Stimulated activated CD4-positive, alpha-beta T cell treated with anti-CD3 and anti-CD28 coated beads, Interleukin-12 subunit alpha, Interleukin-12 subunit beta, amount 100 ng/mL, for 24 hours (primary cell): Measurements from ENCODE around the gene EPM2A.

Experiments
- DNase-seq, 2 experiments: peaks; one replicate each; pipeline ENCODE4 v3.0.0-alpha.2; 2020; ENCODE audit warnings: low read depth in 2 of 2

EPM2A gene

GRCh38 chr6:145603424-145603833 lies 131.9 kb downstream of the EPM2A start:
- no peak for DNase-seq

GRCh38 chr6:145602726-145603326 lies 132.5 kb downstream of the EPM2A start:
- no peak for DNase-seq

- no peak for DNase-seq
Observed at GRCh38 chr6:145601397-145601796, 133.9 kb downstream of the EPM2A start.

- no peak for DNase-seq
Observed at GRCh38 chr6:145600299-145600698, 135.0 kb downstream of the EPM2A start.

- no peak for DNase-seq
Observed at GRCh38 chr6:145588981-145589380, 146.3 kb downstream of the EPM2A start.

- no peak for DNase-seq
Observed at GRCh38 chr6:145587334-145587733, 148.0 kb downstream of the EPM2A start.

- DNase-seq = no peak
Observed at GRCh38 chr6:145583753-145584152, 151.6 kb downstream of the EPM2A start.
